Pancreas (tissue), 10 donors: Measurements from ENCODE around the gene DDX50. TPM values are rescaled to one million over a fixed set of nuclear protein-coding genes. Genes with fewer than 3 reads are reported as not detected.
"Not testable (repeated sequence)": the region's sequence is repeated elsewhere in the genome, so short reads cannot be mapped to it uniquely, and the experiment has no call there.

Experiments
- ATAC-seq, 4 donors: fragments of 200-7000 bp; cut with Tn5 transposase; one replicate each; pipeline versions ENCODE4 v1.8.0 to v1.9.1; 2020; ENCODE audit warnings: mild to moderate bottlenecking in 4 of 4, moderate library complexity in 4 of 4
- DNase-seq, 6 donors: peaks; one replicate each; pipeline ENCODE4 v3.0.0-alpha.2; 2020
- FAIRE-seq: peaks from 2 replicates; lab custom pipeline; 2012; peaks lifted over from hg19 to GRCh38; lab: Jason Lieb, UNC
- H3K27ac ChIP-seq, 4 donors: fragments of 200-600 bp; sonication (generic); 1 replicate in 3 of 4; 2 replicates in 1 of 4; pipeline versions ENCODE4 v1.5.0 to v1.8.0; 2020
- H3K27me3 ChIP-seq, 4 donors: fragments of 200-600 bp; one replicate each; pipeline ENCODE4 v1.8.0; 2021
- H3K36me3 ChIP-seq, 3 donors: fragments of 200-600 bp; sonication (generic) in 1 of 3; one replicate each; pipeline versions ENCODE4 v1.5.0 to v1.8.0; 2020 to 2021
- H3K4me1 ChIP-seq, 3 donors: fragments of 200-600 bp; one replicate each; pipeline ENCODE4 v1.8.0; 2021
- H3K4me3 ChIP-seq, 4 donors: fragments of 200-600 bp; sonication (generic) in 2 of 4; one replicate each; pipeline versions ENCODE4 v1.5.0 to v1.8.0; 2020 to 2021
- H3K9me3 ChIP-seq, 4 donors: fragments of 200-600 bp; one replicate each; pipeline ENCODE4 v1.8.0; 2021
- CTCF ChIP-seq, 4 donors: fragments of 200-600 bp; sonication (generic) in 3 of 4; IDR thresholded peaks; one replicate each; pipeline versions ENCODE4 v1.5.0 to v1.8.0; 2021; ENCODE audit warnings: antibody characterized with exemption in 4 of 4
- WGBS, 2 donors: extraction: QIAGEN DNeasy Blood & Tissue Kit; methylation state at CpG; one replicate each; pipeline ENCODE4 v1.1.7; 2013; 5-methylcytosine and 5-hydroxymethylcytosine counted together
- intact Hi-C, 3 donors: fragments of 100-400 bp; cut with DNase I; formaldehyde crosslinking; loops; one replicate each; pipeline versions ENCODE4 v1.11.1 to v1.14.2; 2022
- polyA plus RNA-seq, 2 donors: library from polyadenylated mRNA; stranded (reverse); fragments of 200-250 nt; gene quantifications; one replicate each; pipeline ENCODE4 v1.2.3, GENCODE V29; 2013
- total RNA-seq, 6 donors: library from RNA; stranded (reverse); fragmentation: NEBNext Ultra II Directional in 4 of 6; extraction: Animal tissue kit (Norgen Biotek cat#: 25700) in 4 of 6; gene quantifications; one replicate each; pipeline versions ENCODE4 v1.2.1 to v1.2.4, GENCODE V29; 2021 to 2023
- donor health status: healthy with polysubstance abuse.
- donor health status: DM: no; HTN: no; CAD: no; lungs with moderate emphysema.
- donor health status: DM: no; HTN: no; CAD: no.
- donor health status: control.
- donor health status: control.
- donor health status: Bipolar disorder and iron deficiency.
- donor health status: DM: yes; HTN: yes; CAD: no.
- donor health status: DM: no; HTN: no; CAD: no.
- donor health status: DM: no; HTN: no; CAD: no.
- donor health status: DM: yes; HTN: yes; CAD: no.

The DDX50 gene
- total and polyA plus RNA-seq, 8 donors = 9.1 to 27.9 (median 17.6) TPM

GRCh38 chr10:68959695-68960527, 58.8 kb downstream of the DDX50 start:
- no peak for FAIRE-seq
- no peak for ATAC-seq
- no peak for TF ChIP-seq CTCF (IDR thresholded peaks at IDR 0.05)

GRCh38 chr10:68963151-68963550, 62.0 kb downstream of the DDX50 start:
- no peak for FAIRE-seq
- ATAC-seq = no peak
- Histone ChIP-seq H3K9me3 (no peaks in the 10 kb centered on the region), H3K36me3 (peaks cover 4 to 69% (median 46%) of the 10 kb centered on the region in 3 donors), H3K27me3 (no peaks in the 10 kb centered on the region), H3K27ac (no peak overlapping the region), H3K4me1 (peaks cover 0 to 8% (median 1%) of the 10 kb centered on the region in 3 donors), H3K4me3 (no peak overlapping the region)
- intact Hi-C loops = no loop called here
- no peak for DNase-seq
- TF ChIP-seq CTCF (IDR thresholded peaks at IDR 0.05) = no peak
- WGBS, 2 donors = 85 to 90% methylated on average over 4 of the region's 4 CpGs

More at GRCh38 chr10:68959695-68960527, 58.8 kb downstream of the DDX50 start:
- intact Hi-C loops = no loop called here
- Histone ChIP-seq H3K36me3 (peaks cover 4 to 36% (median 28%) of the 10 kb centered on the region in 3 donors), H3K27me3 (no peaks in the 10 kb centered on the region), H3K27ac (no peak overlapping the region), H3K9me3 (no peaks in the 10 kb centered on the region), H3K4me3 (no peak overlapping the region), H3K4me1 (peaks cover 0 to 14% (median 13%) of the 10 kb centered on the region in 3 donors)
- DNase-seq = no peak
- 91 to 94% methylated on average over 4 of the region's 4 CpGs for WGBS, 2 donors

DNA sequence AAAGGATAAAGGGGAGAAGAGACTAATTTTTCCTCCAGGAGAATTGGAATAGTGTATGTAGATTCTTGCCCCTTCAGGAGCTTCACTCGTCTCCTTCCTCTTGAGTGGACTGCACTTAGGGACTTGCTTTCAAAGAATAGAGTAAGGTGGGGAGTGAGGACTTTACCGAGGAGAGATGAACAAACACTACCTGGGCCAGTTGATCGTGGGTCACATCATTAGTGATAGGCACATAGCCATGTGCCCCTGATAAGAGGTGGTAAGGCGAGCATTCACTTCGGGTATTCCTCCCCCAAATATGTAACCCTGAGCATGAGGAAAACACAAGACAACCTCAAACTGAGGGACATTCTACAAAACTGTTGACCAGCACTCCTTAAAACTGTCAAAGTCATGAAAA, 72.9 kb downstream of the DDX50 start:
- ATAC-seq = no peak
- Histone ChIP-seq H3K27me3 (no peaks in the 10 kb centered on the region), H3K4me1 (no peaks in the 10 kb centered on the region), H3K36me3 (peaks cover 6 to 75% (median 56%) of the 10 kb centered on the region in 3 donors), H3K27ac (no peak overlapping the region), H3K4me3 (no peak overlapping the region), H3K9me3 (no peaks in the 10 kb centered on the region)
- TF ChIP-seq CTCF (IDR thresholded peaks at IDR 0.05) = no peak
- FAIRE-seq = no peak
- intact Hi-C loops = no loop called here
- WGBS, 2 donors = 54 to 69% methylated on average over 5 of the region's 5 CpGs
- no peak for DNase-seq

DNA sequence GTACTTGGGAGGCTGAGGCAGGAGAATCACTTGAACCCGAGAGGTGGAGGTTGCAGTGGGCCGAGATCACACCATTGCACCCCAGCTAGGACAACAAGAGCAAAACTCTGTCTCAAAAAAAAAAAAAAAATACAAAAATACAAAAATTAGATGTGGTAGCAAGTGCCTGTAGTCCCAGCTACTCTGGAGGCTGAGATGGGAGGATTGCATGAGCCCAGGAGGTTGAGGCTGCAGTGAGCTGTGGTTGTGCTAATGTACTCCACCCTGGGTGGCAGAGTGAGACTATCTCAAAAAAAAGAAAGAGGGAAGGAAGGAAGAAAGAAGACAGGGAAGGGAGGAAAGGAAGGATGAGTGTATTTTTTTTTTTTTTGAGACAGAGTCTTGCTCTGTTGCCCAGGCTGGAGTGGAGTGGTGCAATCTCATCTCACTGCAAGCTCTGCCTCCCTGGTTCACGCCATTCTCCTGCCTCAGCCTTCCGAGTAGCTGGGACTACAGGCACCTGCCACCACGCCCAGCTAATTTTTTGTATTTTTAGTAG, 74.9 kb downstream of the DDX50 start:
- H3K4me1 ChIP-seq, ATAC-seq, H3K4me3 ChIP-seq, H3K9me3 ChIP-seq, FAIRE-seq, DNase-seq, H3K27ac ChIP-seq, H3K27me3 ChIP-seq, intact Hi-C loops: not testable (repeated sequence)
- peaks cover 6 to 78% (median 49%) of the 10 kb centered on the region in 3 donors for H3K36me3 ChIP-seq
- WGBS, 2 donors = 99 to 100% methylated on average over 4 to 5 of the region's 5 CpGs

GRCh38 chr10:68979738-68980137, 78.6 kb downstream of the DDX50 start:
- 84 to 90% methylated on average over 6 of the region's 6 CpGs for WGBS, 2 donors
- H3K27me3 ChIP-seq, DNase-seq, H3K9me3 ChIP-seq, intact Hi-C loops, FAIRE-seq, H3K27ac ChIP-seq, ATAC-seq, H3K4me3 ChIP-seq, H3K4me1 ChIP-seq: not testable (repeated sequence)
- H3K36me3 ChIP-seq = peaks cover 4 to 53% (median 21%) of the 10 kb centered on the region in 3 donors
